Activated T-helper 2 cell treated with anti-CD3 and anti-CD28 coated beads, Interferon-gamma antibody, Interleukin-2, Interleukin-4, amounts not matched to agents 10 μg/mL and 5 μg/mL and 100 μg/mL, durations not matched to agents 14 hours and 24 hours and 36 hours (primary cell): ENCODE data around the gene TMEM109. TPM values are rescaled to one million over a fixed set of nuclear protein-coding genes. Genes with fewer than 3 reads are reported as not detected.
A peak's percentile ranks its signal among the peaks of the same experiment; 100 is the strongest.

ENCODE experiments used
- DNase-seq: peaks from one replicate; pipeline ENCODE4 v3.0.0; 2021; ENCODE audit warnings: low spot score
- H3K27ac Mint-ChIP-seq: one replicate; pipeline ENCODE4 v1.8.0; 2021; ENCODE audit warnings: mixed read lengths
- H3K27me3 Mint-ChIP-seq: one replicate; pipeline ENCODE4 v1.8.0; 2021; ENCODE audit warnings: low read depth, mixed read lengths
- H3K36me3 Mint-ChIP-seq: one replicate; pipeline ENCODE4 v1.8.0; 2021; ENCODE audit warnings: low read depth, mixed read lengths
- H3K4me1 Mint-ChIP-seq: one replicate; pipeline ENCODE4 v1.8.0; 2021; ENCODE audit warnings: low read depth, mixed read lengths
- H3K4me3 Mint-ChIP-seq: one replicate; pipeline ENCODE4 v1.8.0; 2021; ENCODE audit warnings: low read depth, mild to moderate bottlenecking, moderate library complexity, mixed read lengths
- H3K9me3 Mint-ChIP-seq: one replicate; pipeline ENCODE4 v1.8.0; 2021; ENCODE audit warnings: mixed read lengths
- intact Hi-C: fragments of 100-400 bp; cut with micrococcal nuclease; formaldehyde crosslinking; loops from one replicate; pipeline ENCODE4 v1.15.1; 2023
- total RNA-seq: library from RNA; stranded (reverse); gene quantifications from 2 replicates; pipeline ENCODE4 v1.2.3, GENCODE V29; 2022

The TMEM109 gene
- total RNA-seq, 1 donor from 2014 or later: 112 TPM

DNA sequence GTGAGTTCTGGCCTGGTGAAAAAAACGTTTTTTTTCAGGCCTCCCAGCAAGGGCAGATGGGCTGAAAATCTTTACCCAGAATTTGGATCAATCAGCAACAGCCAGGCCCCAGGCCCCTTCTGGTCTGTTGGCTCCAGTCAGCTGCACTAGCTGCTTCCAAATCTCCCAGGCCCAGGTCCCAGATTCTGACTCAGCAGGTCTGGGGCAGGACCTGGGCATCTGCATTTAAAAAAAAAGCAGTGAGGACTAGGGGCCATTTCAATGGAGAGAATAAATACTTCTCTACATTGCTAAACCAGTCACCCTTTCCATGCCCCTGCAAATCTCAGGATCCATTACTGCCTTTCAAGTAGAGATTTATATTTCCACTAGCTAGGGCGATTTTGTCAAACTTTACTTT, 33.7 kb downstream of the TMEM109 start:
- H3K27me3 Mint-ChIP-seq: peaks cover 24% of the 10 kb centered on the region
- H3K4me1 Mint-ChIP-seq: peaks cover 7% of the 10 kb centered on the region
- H3K4me3 Mint-ChIP-seq: no peak overlapping the region
- H3K27ac Mint-ChIP-seq: no peak overlapping the region
- no peaks in the 10 kb centered on the region for H3K36me3 Mint-ChIP-seq
- no peaks in the 10 kb centered on the region for H3K9me3 Mint-ChIP-seq
- intact Hi-C loops: no loop called here
- no peak for DNase-seq

GRCh38 chr11:60948250-60948649, 34.3 kb downstream of the TMEM109 start:
- DNase-seq: no peak
- Mint-ChIP-seq H3K4me3 (no peak overlapping the region), H3K36me3 (no peaks in the 10 kb centered on the region), H3K4me1 (peaks cover 7% of the 10 kb centered on the region), H3K27me3 (peaks cover 28% of the 10 kb centered on the region), H3K27ac (no peak overlapping the region), H3K9me3 (no peaks in the 10 kb centered on the region)
- intact Hi-C loops: no loop called here

DNA sequence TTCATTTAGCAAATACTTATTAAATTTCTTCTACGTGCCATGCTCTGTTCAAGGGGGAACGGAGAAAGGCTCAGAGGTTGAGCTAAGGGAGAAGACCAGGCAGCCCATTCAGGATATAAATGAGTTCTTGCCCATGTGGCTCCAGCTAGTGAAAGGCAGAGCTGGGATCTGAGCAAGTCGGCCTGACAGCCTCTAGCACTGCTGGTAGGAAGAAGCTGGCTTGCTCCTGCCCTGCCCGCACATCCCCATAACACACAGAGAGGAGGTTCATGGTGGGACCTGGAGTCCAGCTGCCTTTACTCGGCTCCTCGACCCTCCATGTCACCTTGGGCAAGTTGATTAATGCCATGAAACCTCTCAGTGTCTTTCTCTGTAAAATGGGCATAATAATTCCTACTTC, 36.1 kb downstream of the TMEM109 start:
- intact Hi-C loops: no loop called here
- peaks cover 7% of the 10 kb centered on the region for H3K4me1 Mint-ChIP-seq
- no peaks in the 10 kb centered on the region for H3K36me3 Mint-ChIP-seq
- H3K9me3 Mint-ChIP-seq: no peaks in the 10 kb centered on the region
- no peak overlapping the region for H3K27ac Mint-ChIP-seq
- peaks cover 30% of the 10 kb centered on the region for H3K27me3 Mint-ChIP-seq
- no peak for DNase-seq
- H3K4me3 Mint-ChIP-seq: no peak overlapping the region

DNA sequence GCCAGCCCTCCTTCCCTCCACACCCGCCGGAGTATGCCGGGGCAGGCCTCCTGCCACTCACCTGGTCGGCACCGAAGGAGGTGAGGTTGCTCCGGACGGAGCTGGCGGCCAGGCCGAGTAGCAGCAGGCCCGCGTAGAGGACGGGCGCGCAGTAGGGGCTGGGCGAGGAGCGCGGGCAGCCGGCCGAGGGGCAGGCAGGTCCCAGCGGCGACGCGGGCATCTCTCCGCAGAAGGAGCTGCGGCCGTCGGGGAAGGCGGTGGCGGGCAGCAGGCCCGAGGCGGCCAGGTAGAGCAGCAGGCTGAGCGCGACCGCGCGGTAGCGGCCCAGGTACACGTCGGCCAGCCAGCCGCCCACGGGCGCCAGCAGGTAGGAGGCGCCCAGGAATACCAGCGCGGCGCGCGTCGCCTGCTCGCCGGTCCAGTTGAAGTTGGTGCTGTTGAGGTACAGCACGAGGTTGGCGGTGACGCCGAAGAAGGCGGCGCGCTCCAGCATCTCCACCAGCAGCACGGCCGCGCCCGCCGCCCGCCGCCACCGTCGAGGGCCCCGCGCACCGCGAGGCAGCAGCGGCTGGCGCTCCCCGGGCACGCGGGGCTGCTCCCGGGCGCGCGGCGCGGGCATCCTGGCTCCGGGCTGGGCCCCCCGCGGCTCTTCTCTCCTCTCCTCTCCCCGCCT, 37.1 kb downstream of the TMEM109 start:
- Mint-ChIP-seq H3K9me3 (no peaks in the 10 kb centered on the region), H3K4me1 (peaks cover 7% of the 10 kb centered on the region), H3K36me3 (no peaks in the 10 kb centered on the region), H3K4me3 (no peak overlapping the region), H3K27ac (no peak overlapping the region), H3K27me3 (peaks cover 27% of the 10 kb centered on the region)
- no peak for DNase-seq
- intact Hi-C loops: no loop called here

DNA sequence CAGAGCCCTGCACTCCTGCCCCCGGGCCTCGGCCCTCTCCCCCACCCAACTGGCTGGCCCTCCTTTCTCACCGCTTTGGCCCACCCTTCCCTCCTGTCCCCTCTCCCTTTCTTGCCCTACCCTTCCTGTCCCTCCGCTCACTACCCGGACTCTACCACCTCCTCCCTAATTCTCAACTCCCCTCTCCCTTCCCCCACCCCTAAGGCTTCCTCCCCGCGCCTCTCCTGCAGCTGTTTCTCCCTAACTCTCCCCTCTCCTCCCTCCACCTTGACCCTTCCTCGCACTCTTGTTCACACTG, 37.6 kb downstream of the TMEM109 start:
- no peak for DNase-seq
- Mint-ChIP-seq H3K9me3 (no peaks in the 10 kb centered on the region), H3K4me1 (peaks cover 7% of the 10 kb centered on the region), H3K4me3 (peak overlapping the region; percentile 61), H3K27ac (no peak overlapping the region), H3K36me3 (no peaks in the 10 kb centered on the region), H3K27me3 (peaks cover 27% of the 10 kb centered on the region)
- intact Hi-C loops: no loop called here

DNA sequence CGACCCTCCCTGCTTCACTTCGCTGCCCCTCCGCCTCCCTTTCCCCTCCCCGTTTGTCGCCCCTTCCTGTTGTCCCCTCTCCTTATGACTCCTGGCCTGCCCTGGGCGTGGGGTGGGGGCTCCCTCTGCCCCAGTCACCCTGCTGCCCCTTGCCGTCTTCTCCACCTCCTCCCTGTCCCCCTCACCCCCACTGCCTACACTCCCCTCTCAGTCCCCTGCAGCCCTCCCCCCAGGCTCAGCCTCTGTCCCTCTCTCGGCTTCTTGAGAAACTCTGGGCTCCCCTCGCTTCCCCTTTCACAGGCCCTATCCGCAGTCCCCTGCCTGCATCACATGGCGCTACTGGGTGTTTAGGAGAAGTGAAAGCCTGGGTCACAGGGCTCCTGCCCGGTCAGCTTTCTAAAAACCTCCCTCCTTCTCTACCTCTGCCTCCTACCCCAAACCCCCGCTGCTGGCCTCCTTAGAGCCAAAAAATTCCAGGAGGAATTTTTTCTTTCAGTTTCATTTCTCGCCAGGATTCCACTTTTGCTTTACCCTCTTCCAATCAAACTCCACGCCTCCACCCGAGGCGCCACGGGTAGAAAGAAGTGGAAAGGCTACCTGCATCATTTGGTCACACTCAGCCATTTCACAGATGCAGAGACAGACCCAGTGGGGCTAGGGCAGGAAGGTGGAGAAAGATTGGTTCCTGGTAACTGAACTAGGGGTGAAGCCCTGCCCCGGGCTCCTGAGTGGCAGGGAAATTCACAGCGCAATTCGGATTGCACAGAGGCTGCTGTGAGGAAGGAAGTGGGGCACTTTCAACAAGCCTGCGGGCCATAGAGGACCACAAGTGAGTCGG, 38.2 kb downstream of the TMEM109 start, which contains the start of gene SLC15A3:
Gene SLC15A3 (minus strand): TSS at position 273 of the 838 bp plus-strand sequence. CDS start 625 bp downstream, outside the sequence.
- Mint-ChIP-seq H3K4me1 (peaks cover 7% of the 10 kb centered on the region), H3K4me3 (peak within 1 kb of the TSS; percentile 61), H3K27me3 (peaks cover 31% of the 10 kb centered on the region), H3K9me3 (no peaks in the 10 kb centered on the region), H3K36me3 (no peaks in the 10 kb centered on the region), H3K27ac (peak within 1 kb of the TSS; percentile 28)
- no peak for DNase-seq
- intact Hi-C loops: no loop called here

DNA sequence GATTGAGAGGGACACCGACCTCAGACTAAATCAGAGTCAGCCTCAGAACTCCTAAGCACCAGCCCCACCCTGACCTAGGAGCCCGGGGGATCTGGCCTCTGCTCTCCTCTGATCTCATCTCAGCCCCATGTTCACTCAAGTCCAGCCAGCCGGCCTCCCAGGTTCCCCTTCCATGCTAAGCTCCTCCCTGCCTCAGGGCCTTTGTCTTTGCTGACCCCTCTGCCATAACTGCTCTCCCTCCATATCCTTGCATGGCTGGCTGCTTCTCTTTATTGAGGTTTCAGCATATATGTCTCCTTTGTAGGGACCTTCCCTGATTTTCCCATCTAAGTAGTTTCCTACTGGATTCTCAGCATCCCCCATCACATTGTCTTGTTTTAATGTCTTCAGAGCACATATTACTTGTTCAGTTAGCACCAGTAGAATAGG, 38.8 kb downstream of the TMEM109 start:
- no peak for DNase-seq
- peaks cover 33% of the 10 kb centered on the region for H3K27me3 Mint-ChIP-seq
- intact Hi-C loops: no loop called here
- peaks cover 7% of the 10 kb centered on the region for H3K4me1 Mint-ChIP-seq
- H3K36me3 Mint-ChIP-seq: no peaks in the 10 kb centered on the region
- no peaks in the 10 kb centered on the region for H3K9me3 Mint-ChIP-seq
- no peak overlapping the region for H3K4me3 Mint-ChIP-seq
- H3K27ac Mint-ChIP-seq: no peak overlapping the region

DNA sequence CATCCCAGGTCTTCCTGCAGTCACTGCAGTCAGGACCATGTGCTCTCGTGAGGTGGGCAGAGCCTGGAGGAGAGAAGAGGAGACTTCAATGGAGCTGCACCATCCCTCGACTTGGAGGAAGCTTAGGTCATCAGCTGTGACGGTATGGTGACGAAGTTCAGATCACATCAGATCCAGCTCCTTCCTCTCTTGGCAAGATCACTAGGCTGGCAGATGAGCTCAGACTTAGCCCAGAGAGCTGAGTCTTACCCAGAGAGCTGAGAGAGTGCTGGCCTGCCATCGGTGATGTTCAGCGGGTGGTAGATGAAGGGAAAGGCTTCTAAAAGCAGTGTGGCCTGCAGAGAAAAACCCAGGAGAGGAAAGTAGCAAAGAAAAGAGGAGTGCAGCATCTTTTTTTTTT, 39.8 kb downstream of the TMEM109 start:
- Mint-ChIP-seq H3K9me3 (no peaks in the 10 kb centered on the region), H3K27me3 (peaks cover 35% of the 10 kb centered on the region), H3K4me1 (peaks cover 7% of the 10 kb centered on the region), H3K4me3 (no peak overlapping the region), H3K36me3 (no peaks in the 10 kb centered on the region), H3K27ac (no peak overlapping the region)
- intact Hi-C loops: no loop called here
- no peak for DNase-seq

- intact Hi-C loops: no loop called here
- peaks cover 36% of the 10 kb centered on the region for H3K27me3 Mint-ChIP-seq
- no peaks in the 10 kb centered on the region for H3K9me3 Mint-ChIP-seq
- no peak for DNase-seq
- H3K27ac Mint-ChIP-seq: no peak overlapping the region
- H3K4me3 Mint-ChIP-seq: no peak overlapping the region
- peaks cover 7% of the 10 kb centered on the region for H3K4me1 Mint-ChIP-seq
- H3K36me3 Mint-ChIP-seq: no peaks in the 10 kb centered on the region
Measured at GRCh38 chr11:60954421-60954820, 40.5 kb downstream of the TMEM109 start.

- no peak overlapping the region for H3K4me3 Mint-ChIP-seq
- peaks cover 7% of the 10 kb centered on the region for H3K4me1 Mint-ChIP-seq
- DNase-seq: no peak
- intact Hi-C loops: no loop called here
- H3K36me3 Mint-ChIP-seq: no peaks in the 10 kb centered on the region
- H3K27me3 Mint-ChIP-seq: peaks cover 39% of the 10 kb centered on the region
- H3K27ac Mint-ChIP-seq: no peak overlapping the region
- no peaks in the 10 kb centered on the region for H3K9me3 Mint-ChIP-seq
Measured at GRCh38 chr11:60955571-60955970, 41.6 kb downstream of the TMEM109 start.

GRCh38 chr11:60957188-60957587, 43.2 kb downstream of the TMEM109 start:
- DNase-seq: no peak
- peaks cover 2% of the 10 kb centered on the region for H3K4me1 Mint-ChIP-seq
- peaks cover 38% of the 10 kb centered on the region for H3K27me3 Mint-ChIP-seq
- H3K4me3 Mint-ChIP-seq: no peak overlapping the region
- no peaks in the 10 kb centered on the region for H3K9me3 Mint-ChIP-seq
- no peak overlapping the region for H3K27ac Mint-ChIP-seq
- H3K36me3 Mint-ChIP-seq: no peaks in the 10 kb centered on the region
- intact Hi-C loops: no loop called here

DNA sequence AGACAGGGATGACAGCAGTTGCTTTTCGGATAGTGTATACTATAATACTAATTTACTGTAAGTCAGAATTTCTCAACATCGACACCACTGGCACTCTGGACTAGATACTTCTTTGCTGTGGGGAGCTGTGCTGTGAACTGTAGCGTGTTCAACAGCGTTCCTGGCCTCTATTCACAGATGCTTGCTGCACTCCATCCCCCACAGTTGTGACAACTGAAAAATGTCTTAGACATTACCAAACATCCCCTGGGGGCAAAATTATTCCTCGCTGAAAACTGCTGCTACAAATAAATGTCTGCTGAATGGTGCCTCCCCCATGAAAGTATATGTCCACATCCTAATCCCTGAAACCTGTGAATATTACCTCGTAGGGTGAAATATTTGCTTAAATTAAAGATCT, 45.5 kb downstream of the TMEM109 start:
- no peak for DNase-seq
- Mint-ChIP-seq H3K4me1 (no peaks in the 10 kb centered on the region), H3K4me3 (no peak overlapping the region), H3K9me3 (no peaks in the 10 kb centered on the region), H3K27ac (no peak overlapping the region), H3K36me3 (no peaks in the 10 kb centered on the region), H3K27me3 (peaks cover 34% of the 10 kb centered on the region)
- intact Hi-C loops: no loop called here

DNA sequence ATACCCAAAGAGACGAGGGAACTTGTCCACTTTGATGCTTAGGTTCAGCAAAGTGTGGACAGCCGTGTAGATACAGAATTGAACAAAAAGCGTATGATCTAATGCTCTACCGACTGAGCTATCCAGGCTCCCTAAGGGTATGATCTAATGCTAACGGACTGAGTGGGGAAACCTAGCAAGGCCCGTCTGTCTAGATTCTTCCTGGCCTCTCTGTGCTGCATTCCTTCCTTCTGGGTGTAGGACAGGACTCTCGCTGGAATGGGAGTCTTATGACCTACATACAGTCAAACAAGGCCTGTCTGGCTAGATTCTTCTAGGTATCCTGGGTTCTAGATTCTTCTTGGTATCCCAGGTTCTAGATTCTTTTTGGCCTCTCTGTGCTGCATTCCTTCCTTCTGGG, 46.4 kb downstream of the TMEM109 start:
- no peak for DNase-seq
- intact Hi-C loops: no loop called here
- Mint-ChIP-seq H3K4me1 (no peaks in the 10 kb centered on the region), H3K27me3 (peaks cover 35% of the 10 kb centered on the region), H3K36me3 (no peaks in the 10 kb centered on the region), H3K4me3 (no peak overlapping the region), H3K27ac (no peak overlapping the region), H3K9me3 (no peaks in the 10 kb centered on the region)
